ENCODE results near the gene HOGA1.

Gene HOGA1

DNA sequence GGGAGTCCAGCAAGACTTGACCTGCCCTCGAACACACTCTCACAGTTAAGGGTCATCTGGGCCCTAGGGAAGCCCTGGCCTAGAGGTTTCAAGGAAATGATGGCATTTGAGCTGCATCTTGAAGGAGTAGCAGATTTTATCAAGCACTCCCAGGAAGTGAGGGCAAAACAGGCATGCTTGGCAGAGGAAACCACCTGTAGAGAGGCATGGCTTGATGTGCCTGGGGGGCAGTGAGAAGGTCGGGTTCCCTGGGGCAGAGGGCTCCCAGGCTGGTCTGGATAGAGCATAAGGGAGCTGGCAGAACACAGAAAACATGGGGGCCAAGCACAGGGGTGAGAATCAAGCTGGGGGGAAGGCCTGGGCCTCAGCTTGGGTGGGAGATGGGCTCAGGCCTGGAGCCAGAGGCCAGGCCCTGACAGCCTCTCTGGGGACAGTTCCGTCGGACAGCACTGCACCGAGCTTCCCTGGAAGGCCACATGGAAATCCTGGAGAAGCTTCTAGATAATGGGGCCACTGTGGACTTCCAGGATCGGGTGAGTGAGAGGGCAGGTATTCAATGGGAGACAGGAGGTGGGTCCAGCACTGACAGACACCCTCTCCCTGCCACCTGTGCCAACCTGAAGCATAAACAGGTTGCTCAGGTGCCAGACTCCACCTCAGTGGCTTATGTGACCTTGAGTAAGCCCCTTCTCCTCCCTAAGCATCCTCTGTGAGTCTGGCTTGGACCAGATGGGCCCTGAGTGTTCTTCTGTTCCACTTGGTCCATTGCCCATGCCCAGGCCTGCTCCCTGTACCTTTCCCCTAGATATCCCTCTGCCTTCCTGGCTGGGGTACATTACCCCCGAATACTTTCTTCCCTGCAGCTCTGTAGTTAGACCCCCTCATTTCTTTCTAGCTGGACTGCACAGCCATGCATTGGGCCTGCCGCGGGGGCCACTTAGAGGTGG, 3.5 kb upstream of the HOGA1 start:
- DNase-seq (ENCODE audit: low read depth) = no peak

- DNase-seq (ENCODE audit: low read depth) = no peak
Measured at GRCh38 chr10:97582169-97582568, 2.0 kb upstream of the HOGA1 start.

- no peak for DNase-seq (ENCODE audit: low read depth)
Measured at GRCh38 chr10:97583476-97583875, 713 bp upstream of the HOGA1 start.

- no peak for DNase-seq (ENCODE audit: low read depth)
Measured at GRCh38 chr10:97584798-97585438, 729 bp downstream of the HOGA1 start.

DNA sequence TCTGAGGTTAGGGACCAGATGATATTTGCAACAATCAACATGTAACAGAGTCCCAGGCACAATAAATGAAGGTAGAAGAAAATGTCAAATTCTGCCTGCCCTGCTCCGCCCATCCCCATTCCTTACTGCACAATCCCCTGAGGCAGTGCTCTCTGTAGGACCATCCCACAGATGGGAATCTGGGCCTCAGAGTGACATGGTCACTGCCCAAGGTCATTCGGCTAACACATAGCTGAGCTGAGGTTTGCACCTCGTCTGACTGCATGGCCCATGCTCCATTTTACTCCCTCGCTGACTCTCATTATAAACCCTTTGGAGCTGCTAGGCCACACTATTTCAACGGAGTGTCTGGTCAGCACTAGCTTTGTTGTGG, 1.2 kb downstream of the HOGA1 start:
- DNase-seq (ENCODE audit: low read depth) = no peak

GRCh38 chr10:97587183-97587582, 3.0 kb downstream of the HOGA1 start:
- no peak for DNase-seq (ENCODE audit: low read depth)

- DNase-seq (ENCODE audit: low read depth) = no peak
Measured at GRCh38 chr10:97589479-97589878, 5.3 kb downstream of the HOGA1 start, which contains the start of gene C10orf62. Gene C10orf62, plus strand, starts transcription at chr10:97589721. Its CDS starts 177 bp downstream, at chr10:97589898.

GRCh38 chr10:97590082-97590747, 6.0 kb downstream of the HOGA1 start:
- no peak for DNase-seq (ENCODE audit: low read depth)

GRCh38 chr10:97590748-97591495, 6.7 kb downstream of the HOGA1 start:
- DNase-seq (ENCODE audit: low read depth) = no peak

GRCh38 chr10:97593421-97593820, 9.2 kb downstream of the HOGA1 start:
- DNase-seq (ENCODE audit: low read depth) = no peak

- DNase-seq (ENCODE audit: low read depth) = no peak
Measured at GRCh38 chr10:97596101-97597082, 12.2 kb downstream of the HOGA1 start.

DNA sequence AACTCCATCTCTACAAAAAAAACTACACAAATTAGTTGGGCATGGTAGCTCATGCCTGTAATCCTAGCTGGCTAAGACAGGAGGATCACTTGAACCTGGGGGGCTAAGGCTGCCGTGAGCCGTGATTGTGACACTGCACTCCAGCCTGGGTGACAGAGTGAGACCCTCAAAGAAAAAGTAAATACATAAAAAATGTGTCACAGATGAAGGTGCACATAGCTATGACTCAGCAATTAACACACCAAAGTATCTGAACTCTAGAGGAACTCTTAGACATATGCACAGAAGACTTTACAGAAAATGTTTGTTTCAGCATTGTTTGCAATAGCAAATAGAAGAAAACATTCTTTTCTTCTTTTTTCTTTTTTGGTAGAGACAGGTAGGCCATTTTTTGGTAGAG, 13.6 kb downstream of the HOGA1 start:
- DNase-seq (ENCODE audit: low read depth) = no peak

- DNase-seq (ENCODE audit: low read depth) = no peak
Measured at GRCh38 chr10:97598407-97599271, 14.4 kb downstream of the HOGA1 start.

GRCh38 chr10:97599272-97599619, 15.1 kb downstream of the HOGA1 start:
- no peak for DNase-seq (ENCODE audit: low read depth)

- no peak for DNase-seq (ENCODE audit: low read depth)
Measured at GRCh38 chr10:97600616-97601015, 16.4 kb downstream of the HOGA1 start.

DNA sequence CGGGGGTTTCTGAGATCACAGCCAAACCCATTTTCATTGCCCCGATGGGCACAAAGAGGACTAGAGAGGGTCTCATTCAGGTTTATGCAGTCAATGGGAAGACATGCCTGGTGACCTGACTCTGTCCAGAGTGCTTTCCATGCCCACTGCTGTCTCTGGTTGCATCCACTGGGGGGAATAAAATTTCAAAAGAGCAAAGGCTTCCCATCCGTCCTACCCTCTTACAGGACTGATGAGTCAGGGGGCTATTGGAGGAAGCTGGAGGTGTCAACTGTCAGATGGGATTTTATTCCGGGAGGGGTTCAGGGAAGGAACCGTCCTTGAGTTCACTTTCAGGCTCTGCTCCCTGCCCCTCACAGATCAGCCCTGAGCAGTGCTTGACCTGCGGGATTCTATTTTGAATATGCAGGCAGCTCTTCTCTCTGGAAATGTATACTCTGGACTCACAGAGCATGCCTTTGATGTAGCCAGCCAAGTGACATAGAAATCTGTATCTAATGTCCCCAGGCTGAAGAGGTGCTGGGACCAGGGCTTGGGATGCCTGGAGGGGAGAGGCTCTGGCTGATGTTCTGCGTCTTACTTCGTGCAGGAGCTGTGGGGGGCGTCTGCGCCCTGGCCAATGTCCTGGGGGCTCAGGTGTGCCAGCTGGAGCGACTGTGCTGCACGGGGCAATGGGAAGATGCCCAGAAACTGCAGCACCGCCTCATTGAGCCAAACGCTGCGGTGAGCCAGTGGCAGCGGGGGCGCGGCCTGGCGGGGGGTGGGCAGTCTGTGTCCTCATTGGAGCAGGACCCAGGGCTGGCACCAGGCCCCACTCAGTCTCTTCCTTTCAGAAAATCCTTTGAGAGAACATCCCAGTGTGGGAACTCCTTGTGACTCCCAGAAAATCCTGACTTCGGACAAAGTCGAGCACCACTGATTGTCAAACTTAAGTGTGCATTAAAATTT, 17.4 kb downstream of the HOGA1 start:
- no peak for DNase-seq (ENCODE audit: low read depth)

DNA sequence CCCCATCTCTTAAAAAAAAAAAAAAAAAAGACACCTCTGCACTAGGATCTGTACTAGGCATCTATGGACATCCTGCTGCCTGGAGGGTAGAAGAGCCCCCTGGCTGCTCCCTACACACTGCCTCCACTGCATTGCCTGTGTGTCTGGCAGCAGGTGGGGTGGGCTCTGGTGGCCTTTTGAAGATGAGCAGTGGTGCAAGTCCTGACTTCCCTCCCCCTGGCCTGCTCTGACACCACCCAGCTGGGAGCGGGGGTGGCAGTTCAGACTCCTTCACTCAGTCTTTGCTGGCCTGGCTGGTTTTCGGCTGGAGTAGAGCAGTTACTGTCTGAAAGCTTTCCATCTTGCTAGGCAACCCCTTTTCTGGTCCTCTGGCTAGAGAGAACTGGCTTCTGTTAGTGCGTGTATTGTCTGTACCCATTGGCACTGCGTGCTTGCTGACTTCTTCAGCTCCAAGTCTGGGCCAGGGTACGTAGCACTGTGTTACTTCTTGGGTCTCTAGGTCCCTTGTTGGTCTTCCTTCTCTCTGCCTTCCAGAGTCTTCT, 23.0 kb downstream of the HOGA1 start:
- DNase-seq (ENCODE audit: low read depth) = no peak

- DNase-seq (ENCODE audit: low read depth) = no peak
Measured at GRCh38 chr10:97608991-97609561, 24.9 kb downstream of the HOGA1 start.
